SK-N-SH (cell line): ENCODE results near the gene CCDC34. TPM values are rescaled to one million over a fixed set of nuclear protein-coding genes. Genes with fewer than 3 reads are reported as not detected.

Experiments used
- CTCF ChIA-PET: fragments of 300-600, 350-600 bp; formaldehyde crosslinking; extraction: SDS; loops from one replicate; lab custom pipeline; 2021; lab: Yijun Ruan, JAX
- POLR2A ChIA-PET: fragments of 350-600 bp; sonication (Branson Sonifier 250); formaldehyde crosslinking; extraction: SDS; loops from one replicate; lab custom pipeline; 2020; ENCODE audit warnings: antibody characterized with exemption, inconsistent platforms; lab: Yijun Ruan, JAX
- DNase-seq: peaks from one replicate; pipeline ENCODE4 v3.0.0; 2012
- H2AFZ ChIP-seq: fragments of 200-600 bp; sonication (generic); 2 replicates; pipeline ENCODE4 v1.8.1; 2016; ENCODE audit warnings: antibody characterized with exemption, mild to moderate bottlenecking, low read depth
- H3F3A ChIP-seq: fragments of 200-600 bp; sonication (generic); replicated peaks from 2 replicates; pipeline ENCODE3; 2016; ENCODE audit warnings: antibody characterized with exemption, mild to moderate bottlenecking; ENCODE audit not compliant: insufficient read depth
- H3K27ac ChIP-seq, 2 experiments: fragments of 200-500 bp in 1 of 2; fragments of 200-600 bp in 1 of 2; sonication (Bioruptor generic) in 1 of 2; sonication (generic), shearing (Covaris generic) in 1 of 2; 2 replicates each; pipeline versions ENCODE4 v1.5.1 to v1.6.1; 2014 to 2016; ENCODE audit warnings: low read depth in 2 of 2, inconsistent platforms in 1 of 2, low read length in 1 of 2, mild to moderate bottlenecking in 1 of 2, mixed read lengths in 1 of 2
- H3K27me3 ChIP-seq: fragments of 200-600 bp; sonication (generic), shearing (Covaris generic); 2 replicates; pipeline ENCODE4 v1.6.1; 2016; ENCODE audit warnings: mixed run types; ENCODE audit not compliant: insufficient read depth
- H3K36me3 ChIP-seq, 2 experiments: fragments of 200-500 bp in 1 of 2; fragments of 200-600 bp in 1 of 2; sonication (Bioruptor generic) in 1 of 2; sonication (generic) in 1 of 2; replicated peaks in 1 of 2; 2 replicates each; pipeline versions ENCODE3 to v1.5.1; 2014 to 2016; ENCODE audit warnings: low read length in 1 of 2, mild to moderate bottlenecking in 1 of 2; ENCODE audit not compliant: insufficient read depth in 2 of 2, control insufficient read depth in 1 of 2
- H3K4me1 ChIP-seq, 2 experiments: fragments of 200-500 bp in 1 of 2; fragments of 200-600 bp in 1 of 2; sonication (Bioruptor generic) in 1 of 2; sonication (generic), shearing (Covaris generic) in 1 of 2; 2 replicates each; pipeline versions ENCODE4 v1.5.1 to v1.6.1; 2014 to 2016; ENCODE audit warnings: low read depth in 1 of 2, low read length in 1 of 2, mixed run types in 1 of 2; ENCODE audit not compliant: insufficient read depth in 2 of 2, control insufficient read depth in 1 of 2
- H3K4me2 ChIP-seq: fragments of 200-600 bp; sonication (generic), shearing (Covaris generic); 2 replicates; pipeline ENCODE4 v1.6.1; 2017; ENCODE audit warnings: mixed run types
- H3K4me3 ChIP-seq, 2 experiments: fragments of 200-500 bp in 1 of 2; fragments of 200-600 bp in 1 of 2; sonication (Bioruptor generic) in 1 of 2; sonication (generic), shearing (Covaris generic) in 1 of 2; 2 replicates each; pipeline versions ENCODE4 v1.5.1 to v1.8.1; 2014 to 2016; ENCODE audit warnings: low read depth in 2 of 2, inconsistent platforms in 1 of 2, low read length in 1 of 2, mild to moderate bottlenecking in 1 of 2, mixed read lengths in 1 of 2, moderate library complexity in 1 of 2
- H3K79me2 ChIP-seq: fragments of 200-600 bp; sonication (generic); 2 replicates; pipeline ENCODE4 v1.8.1; 2017; ENCODE audit warnings: mild to moderate bottlenecking; ENCODE audit not compliant: insufficient read depth
- H3K9ac ChIP-seq: fragments of 200-600 bp; sonication (generic); 2 replicates; pipeline ENCODE4 v1.6.1; 2017; ENCODE audit warnings: mixed run types
- H3K9me2 ChIP-seq: fragments of 200-600 bp; sonication (generic); 2 replicates; pipeline ENCODE4 v1.6.1; 2017; ENCODE audit warnings: mixed run types
- H3K9me3 ChIP-seq: fragments of 200-600 bp; sonication (generic); 2 replicates; pipeline ENCODE4 v1.6.1; 2017; ENCODE audit warnings: mixed run types, mild to moderate bottlenecking, moderate library complexity
- H4K20me1 ChIP-seq: fragments of 200-600 bp; sonication (generic); 2 replicates; pipeline ENCODE4 v1.6.1; 2017; ENCODE audit warnings: mild to moderate bottlenecking, mixed run types; ENCODE audit not compliant: insufficient read depth
- EP300 ChIP-seq, 2 experiments: IDR thresholded peaks; 2 replicates each; pipeline versions ENCODE4 v1.4.0 to v1.6.1; 2012; ENCODE audit warnings: borderline replicate concordance in 1 of 2, low read depth in 1 of 2, low read length in 1 of 2
- FOXJ3 ChIP-seq: sonication (generic); formaldehyde crosslinking; IDR thresholded peaks from 2 replicates; pipeline ENCODE4 v1.5.1; 2020; ENCODE audit warnings: mild to moderate bottlenecking, missing genetic modification reagents
- GABPA ChIP-seq: IDR thresholded peaks from 2 replicates; pipeline ENCODE4 v1.4.0; 2012; ENCODE audit warnings: low read depth, mild to moderate bottlenecking
- GATA2 ChIP-seq: sonication (generic); formaldehyde crosslinking; IDR thresholded peaks from 2 replicates; pipeline ENCODE4 v1.5.0; 2020; ENCODE audit warnings: mild to moderate bottlenecking, missing genetic modification reagents
- JUND ChIP-seq: IDR thresholded peaks from 2 replicates; pipeline ENCODE4 v1.4.0; 2012
- MEF2A ChIP-seq: IDR thresholded peaks from 2 replicates; pipeline ENCODE4 v1.4.0; 2012; ENCODE audit warnings: low read depth, borderline replicate concordance
- NFIC ChIP-seq: IDR thresholded peaks from 2 replicates; pipeline ENCODE4 v1.4.0; 2012; ENCODE audit warnings: borderline replicate concordance
- NRF1 ChIP-seq: IDR thresholded peaks from 2 replicates; pipeline ENCODE4 v1.6.1; 2012; ENCODE audit warnings: low read depth, mild to moderate bottlenecking, low read length
- RAD21 ChIP-seq: IDR thresholded peaks from 2 replicates; pipeline ENCODE4 v1.6.1; 2012; ENCODE audit warnings: mild to moderate bottlenecking, low read length
- RCOR1 ChIP-seq: fragments of 150-350 bp; IDR thresholded peaks from 2 replicates; pipeline ENCODE4 v1.6.1; 2017; ENCODE audit warnings: antibody characterized with exemption, low read length
- RFX5 ChIP-seq: IDR thresholded peaks from 2 replicates; pipeline ENCODE4 v1.6.1; 2012; ENCODE audit warnings: mild to moderate bottlenecking, improper control_type of control experiment, low read length
- RXRA ChIP-seq: IDR thresholded peaks from 2 replicates; pipeline ENCODE4 v1.4.0; 2012; ENCODE audit warnings: low read depth, mild to moderate bottlenecking, borderline replicate concordance
- SMC3 ChIP-seq: IDR thresholded peaks from 2 replicates; pipeline ENCODE4 v1.6.1; 2012; ENCODE audit warnings: low read depth, low read length, improper control_type of control experiment
- TCF12 ChIP-seq: IDR thresholded peaks from 2 replicates; pipeline ENCODE4 v1.4.0; 2012
- YY1 ChIP-seq: IDR thresholded peaks from 2 replicates; pipeline ENCODE4 v1.4.0; 2012; ENCODE audit warnings: low read depth, mild to moderate bottlenecking
- polyA plus RNA-seq, 3 experiments: library from polyadenylated mRNA; depleted of rRNA; stranded (reverse); fragments of >200 nt; gene quantifications; 2 replicates each; pipeline ENCODE4 v1.2.3, GENCODE V29; 2012
- TF ChIP-seq, protein P1 (sequence below): IDR thresholded peaks from 2 replicates; pipeline ENCODE4; 2012
- TF ChIP-seq, protein P2 (sequence below): fragments of 150-350 bp; IDR thresholded peaks from 2 replicates; pipeline ENCODE4 v1.6.1; 2017; ENCODE audit warnings: antibody characterized with exemption, low read length, low read depth, borderline replicate concordance
- TF ChIP-seq, protein P3 (sequence below): IDR thresholded peaks from 2 replicates; pipeline ENCODE4 v1.4.0; 2012; ENCODE audit warnings: low read depth, borderline replicate concordance
- TF ChIP-seq, protein P4 (sequence below): IDR thresholded peaks from 2 replicates; pipeline ENCODE4 v1.6.1; 2012; ENCODE audit warnings: mild to moderate bottlenecking, low read depth, low read length, moderate library complexity
- TF ChIP-seq, protein P5 (sequence below): fragments of 200-600 bp; sonication (generic); IDR thresholded peaks from 2 replicates; pipeline ENCODE4 v1.6.1; 2017; ENCODE audit warnings: antibody characterized with exemption, mild to moderate bottlenecking, moderate library complexity

CCDC34 gene
- polyA plus RNA-seq, 1 of the 3 experiments (the other 2 are of a cell fraction), result 6.7 TPM

DNA sequence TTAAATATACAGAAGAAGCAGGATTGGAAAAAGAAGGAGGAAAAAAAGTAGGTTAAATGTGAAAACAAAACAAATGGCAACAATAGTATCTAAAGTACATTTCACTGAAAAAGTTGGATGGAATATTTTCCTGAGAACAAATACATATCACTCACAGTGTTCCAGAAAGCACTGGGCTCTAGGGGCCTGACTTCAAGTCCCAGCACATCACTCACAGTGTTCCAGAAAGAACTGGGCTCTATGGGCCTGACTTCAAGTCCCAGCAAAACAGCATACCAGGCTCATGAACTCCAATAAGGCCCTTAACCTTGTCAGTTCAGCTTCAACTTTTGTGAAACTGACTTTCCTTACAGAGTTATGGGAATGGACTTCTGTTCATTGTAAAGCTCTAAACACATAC lies 46.0 kb upstream of the CCDC34 start:
- no peaks in the 10 kb centered on the region for H4K20me1 ChIP-seq
- H3K4me2 ChIP-seq, result no peak overlapping the region
- no peak overlapping the region for H3K9ac ChIP-seq
- no peaks in the 10 kb centered on the region for H3K9me3 ChIP-seq
- H3K4me3 ChIP-seq, result no peak overlapping the region
- CTCF ChIA-PET, result no interaction called here
- no peaks in the 10 kb centered on the region; a peak in 1 of 4 replicates for H3K4me1 ChIP-seq
- H3K79me2 ChIP-seq, result no peaks in the 10 kb centered on the region
- H3K9me2 ChIP-seq, result no peaks in the 10 kb centered on the region
- H2AFZ ChIP-seq, result no peak overlapping the region
- POLR2A ChIA-PET, result no interaction called here
- H3K27me3 ChIP-seq, result no peaks in the 10 kb centered on the region
- no peaks in the 10 kb centered on the region for H3K36me3 ChIP-seq
- no peak for DNase-seq
- no peak overlapping the region for H3K27ac ChIP-seq
- TF ChIP-seq YY1 (no peak), GABPA (no peak), JUND (no peak), RXRA (no peak), NFIC (no peak), EP300 (IDR thresholded peaks at IDR 0.05; ENCODE audit: borderline replicate concordance in 1 of 2, low read depth in 1 of 2, low read length in 1 of 2) (no peak), NRF1 (no peak), RFX5 (no peak), SMC3 (no peak), FOXJ3 (no peak), MEF2A (no peak), GATA2 (no peak), TCF12 (no peak), RAD21 (no peak), RCOR1 (no peak)
- TF ChIP-seq, protein P1, sequence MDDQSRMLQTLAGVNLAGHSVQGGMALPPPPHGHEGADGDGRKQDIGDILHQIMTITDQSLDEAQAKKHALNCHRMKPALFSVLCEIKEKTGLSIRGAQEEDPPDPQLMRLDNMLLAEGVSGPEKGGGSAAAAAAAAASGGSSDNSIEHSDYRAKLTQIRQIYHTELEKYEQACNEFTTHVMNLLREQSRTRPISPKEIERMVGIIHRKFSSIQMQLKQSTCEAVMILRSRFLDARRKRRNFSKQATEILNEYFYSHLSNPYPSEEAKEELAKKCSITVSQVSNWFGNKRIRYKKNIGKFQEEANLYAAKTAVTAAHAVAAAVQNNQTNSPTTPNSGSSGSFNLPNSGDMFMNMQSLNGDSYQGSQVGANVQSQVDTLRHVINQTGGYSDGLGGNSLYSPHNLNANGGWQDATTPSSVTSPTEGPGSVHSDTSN, result no peak
- TF ChIP-seq, protein P2, sequence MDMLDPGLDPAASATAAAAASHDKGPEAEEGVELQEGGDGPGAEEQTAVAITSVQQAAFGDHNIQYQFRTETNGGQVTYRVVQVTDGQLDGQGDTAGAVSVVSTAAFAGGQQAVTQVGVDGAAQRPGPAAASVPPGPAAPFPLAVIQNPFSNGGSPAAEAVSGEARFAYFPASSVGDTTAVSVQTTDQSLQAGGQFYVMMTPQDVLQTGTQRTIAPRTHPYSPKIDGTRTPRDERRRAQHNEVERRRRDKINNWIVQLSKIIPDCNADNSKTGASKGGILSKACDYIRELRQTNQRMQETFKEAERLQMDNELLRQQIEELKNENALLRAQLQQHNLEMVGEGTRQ, result no peak
- TF ChIP-seq, protein P3, sequence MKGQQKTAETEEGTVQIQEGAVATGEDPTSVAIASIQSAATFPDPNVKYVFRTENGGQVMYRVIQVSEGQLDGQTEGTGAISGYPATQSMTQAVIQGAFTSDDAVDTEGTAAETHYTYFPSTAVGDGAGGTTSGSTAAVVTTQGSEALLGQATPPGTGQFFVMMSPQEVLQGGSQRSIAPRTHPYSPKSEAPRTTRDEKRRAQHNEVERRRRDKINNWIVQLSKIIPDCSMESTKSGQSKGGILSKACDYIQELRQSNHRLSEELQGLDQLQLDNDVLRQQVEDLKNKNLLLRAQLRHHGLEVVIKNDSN, result no peak
- TF ChIP-seq, protein P4, sequence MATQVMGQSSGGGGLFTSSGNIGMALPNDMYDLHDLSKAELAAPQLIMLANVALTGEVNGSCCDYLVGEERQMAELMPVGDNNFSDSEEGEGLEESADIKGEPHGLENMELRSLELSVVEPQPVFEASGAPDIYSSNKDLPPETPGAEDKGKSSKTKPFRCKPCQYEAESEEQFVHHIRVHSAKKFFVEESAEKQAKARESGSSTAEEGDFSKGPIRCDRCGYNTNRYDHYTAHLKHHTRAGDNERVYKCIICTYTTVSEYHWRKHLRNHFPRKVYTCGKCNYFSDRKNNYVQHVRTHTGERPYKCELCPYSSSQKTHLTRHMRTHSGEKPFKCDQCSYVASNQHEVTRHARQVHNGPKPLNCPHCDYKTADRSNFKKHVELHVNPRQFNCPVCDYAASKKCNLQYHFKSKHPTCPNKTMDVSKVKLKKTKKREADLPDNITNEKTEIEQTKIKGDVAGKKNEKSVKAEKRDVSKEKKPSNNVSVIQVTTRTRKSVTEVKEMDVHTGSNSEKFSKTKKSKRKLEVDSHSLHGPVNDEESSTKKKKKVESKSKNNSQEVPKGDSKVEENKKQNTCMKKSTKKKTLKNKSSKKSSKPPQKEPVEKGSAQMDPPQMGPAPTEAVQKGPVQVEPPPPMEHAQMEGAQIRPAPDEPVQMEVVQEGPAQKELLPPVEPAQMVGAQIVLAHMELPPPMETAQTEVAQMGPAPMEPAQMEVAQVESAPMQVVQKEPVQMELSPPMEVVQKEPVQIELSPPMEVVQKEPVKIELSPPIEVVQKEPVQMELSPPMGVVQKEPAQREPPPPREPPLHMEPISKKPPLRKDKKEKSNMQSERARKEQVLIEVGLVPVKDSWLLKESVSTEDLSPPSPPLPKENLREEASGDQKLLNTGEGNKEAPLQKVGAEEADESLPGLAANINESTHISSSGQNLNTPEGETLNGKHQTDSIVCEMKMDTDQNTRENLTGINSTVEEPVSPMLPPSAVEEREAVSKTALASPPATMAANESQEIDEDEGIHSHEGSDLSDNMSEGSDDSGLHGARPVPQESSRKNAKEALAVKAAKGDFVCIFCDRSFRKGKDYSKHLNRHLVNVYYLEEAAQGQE, result no peak
- TF ChIP-seq, protein P5, sequence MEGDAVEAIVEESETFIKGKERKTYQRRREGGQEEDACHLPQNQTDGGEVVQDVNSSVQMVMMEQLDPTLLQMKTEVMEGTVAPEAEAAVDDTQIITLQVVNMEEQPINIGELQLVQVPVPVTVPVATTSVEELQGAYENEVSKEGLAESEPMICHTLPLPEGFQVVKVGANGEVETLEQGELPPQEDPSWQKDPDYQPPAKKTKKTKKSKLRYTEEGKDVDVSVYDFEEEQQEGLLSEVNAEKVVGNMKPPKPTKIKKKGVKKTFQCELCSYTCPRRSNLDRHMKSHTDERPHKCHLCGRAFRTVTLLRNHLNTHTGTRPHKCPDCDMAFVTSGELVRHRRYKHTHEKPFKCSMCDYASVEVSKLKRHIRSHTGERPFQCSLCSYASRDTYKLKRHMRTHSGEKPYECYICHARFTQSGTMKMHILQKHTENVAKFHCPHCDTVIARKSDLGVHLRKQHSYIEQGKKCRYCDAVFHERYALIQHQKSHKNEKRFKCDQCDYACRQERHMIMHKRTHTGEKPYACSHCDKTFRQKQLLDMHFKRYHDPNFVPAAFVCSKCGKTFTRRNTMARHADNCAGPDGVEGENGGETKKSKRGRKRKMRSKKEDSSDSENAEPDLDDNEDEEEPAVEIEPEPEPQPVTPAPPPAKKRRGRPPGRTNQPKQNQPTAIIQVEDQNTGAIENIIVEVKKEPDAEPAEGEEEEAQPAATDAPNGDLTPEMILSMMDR, result no peak
- no peaks in the 10 kb centered on the region for H3F3A ChIP-seq
